H9 (cell line): ENCODE results near the gene AK9. TPM values are rescaled to one million over a fixed set of nuclear protein-coding genes. Genes with fewer than 3 reads are reported as not detected.

Experiments used
- DNase-seq: peaks from one replicate; pipeline ENCODE4 v3.0.0-alpha.2; 2017
- H2AFZ ChIP-seq: one replicate; pipeline ENCODE4 v1.6.1; 2013; ENCODE audit warnings: mild to moderate bottlenecking, low read length, control low read depth, moderate library complexity
- H2AK5ac ChIP-seq: 2 replicates; pipeline ENCODE4 v1.6.1; 2013; ENCODE audit warnings: low read length, control low read depth, mixed read lengths; ENCODE audit not compliant: insufficient read length
- H2BK120ac ChIP-seq: one replicate; pipeline ENCODE4 v1.6.1; 2013; ENCODE audit warnings: low read depth, mild to moderate bottlenecking, low read length, control low read depth, inconsistent platforms; ENCODE audit not compliant: poor library complexity, severe bottlenecking
- H2BK12ac ChIP-seq: 2 replicates; pipeline ENCODE4 v1.6.1; 2013; ENCODE audit warnings: low read length, control low read depth, mixed read lengths, low read depth; ENCODE audit not compliant: insufficient read length
- H2BK15ac ChIP-seq: 2 replicates; pipeline ENCODE4 v1.6.1; 2013; ENCODE audit warnings: low read depth, low read length, control low read depth
- H2BK20ac ChIP-seq: one replicate; pipeline ENCODE4 v1.6.1; 2013; ENCODE audit warnings: low read depth, mild to moderate bottlenecking, low read length, control low read depth, inconsistent platforms; ENCODE audit not compliant: poor library complexity, severe bottlenecking
- H2BK5ac ChIP-seq: 2 replicates; pipeline ENCODE4 v1.6.1; 2013; ENCODE audit warnings: low read length, control low read depth, mixed read lengths; ENCODE audit not compliant: insufficient read length
- H3K14ac ChIP-seq: 2 replicates; pipeline ENCODE4 v1.6.1; 2013; ENCODE audit warnings: low read length, control low read depth; ENCODE audit not compliant: insufficient read depth
- H3K18ac ChIP-seq: 2 replicates; pipeline ENCODE4 v1.6.1; 2013; ENCODE audit warnings: low read depth, mild to moderate bottlenecking, mixed read lengths, low read length, control low read depth; ENCODE audit not compliant: insufficient read length
- H3K23ac ChIP-seq: 2 replicates; pipeline ENCODE4 v1.6.1; 2013; ENCODE audit warnings: low read length, control low read depth, mixed read lengths, low read depth; ENCODE audit not compliant: insufficient read length
- H3K23me2 ChIP-seq: 2 replicates; pipeline ENCODE4 v1.6.1; 2013; ENCODE audit warnings: low read depth, mild to moderate bottlenecking, mixed read lengths, low read length, control low read depth; ENCODE audit not compliant: insufficient read length, poor library complexity, severe bottlenecking
- H3K27ac ChIP-seq: 2 replicates; pipeline ENCODE4 v1.5.1; 2013; ENCODE audit warnings: low read length, control low read depth, mixed read lengths, low read depth; ENCODE audit not compliant: insufficient read length
- H3K27me3 ChIP-seq: 2 replicates; pipeline ENCODE4 v1.6.1; 2013; ENCODE audit warnings: low read length, control low read depth, inconsistent platforms; ENCODE audit not compliant: insufficient read depth
- H3K4ac ChIP-seq: 2 replicates; pipeline ENCODE4 v1.6.1; 2013; ENCODE audit warnings: low read depth, mild to moderate bottlenecking, control low read depth, inconsistent platforms, low read length, moderate library complexity
- H3K4me1 ChIP-seq: 2 replicates; pipeline ENCODE4 v1.6.1; 2013; ENCODE audit warnings: low read length, control low read depth, inconsistent platforms; ENCODE audit not compliant: insufficient read depth
- H3K4me2 ChIP-seq: 2 replicates; pipeline ENCODE4 v1.6.1; 2013; ENCODE audit warnings: low read length, control low read depth, mixed read lengths; ENCODE audit not compliant: insufficient read length, insufficient read depth
- H3K56ac ChIP-seq: 2 replicates; pipeline ENCODE4 v1.6.1; 2013; ENCODE audit warnings: low read depth, mild to moderate bottlenecking, mixed read lengths, low read length, control low read depth; ENCODE audit not compliant: insufficient read length
- H3K79me1 ChIP-seq: 2 replicates; pipeline ENCODE4 v1.6.1; 2013; ENCODE audit warnings: low read depth, mild to moderate bottlenecking, moderate library complexity, low read length, control low read depth, inconsistent platforms; ENCODE audit not compliant: insufficient read depth, poor library complexity, severe bottlenecking
- H3K79me2 ChIP-seq: 2 replicates; pipeline ENCODE4 v1.6.1; 2013; ENCODE audit warnings: low read length, control low read depth, inconsistent platforms; ENCODE audit not compliant: insufficient read depth
- H3K9ac ChIP-seq: 2 replicates; pipeline ENCODE4 v1.6.1; 2013; ENCODE audit warnings: low read length, control low read depth, mixed read lengths; ENCODE audit not compliant: insufficient read length; ENCODE audit errors: extremely low read depth
- H3K9me3 ChIP-seq: one replicate; pipeline ENCODE4 v1.6.1; 2013; ENCODE audit warnings: low read depth, low read length, inconsistent platforms; ENCODE audit not compliant: control insufficient read depth
- H3T11ph ChIP-seq: one replicate; pipeline ENCODE4 v1.6.1; 2013; ENCODE audit warnings: mild to moderate bottlenecking, low read length, control low read depth, inconsistent platforms
- H4K20me1 ChIP-seq: one replicate; pipeline ENCODE4 v1.6.1; 2013; ENCODE audit not compliant: control insufficient read depth, insufficient read length, insufficient read depth
- H4K5ac ChIP-seq: 2 replicates; pipeline ENCODE4 v1.6.1; 2013; ENCODE audit warnings: low read depth, mild to moderate bottlenecking, mixed read lengths, low read length, control low read depth; ENCODE audit not compliant: insufficient read length
- H4K8ac ChIP-seq: replicated peaks from 2 replicates; pipeline ENCODE4 v1.6.1; 2013; ENCODE audit warnings: low read length, control low read depth, mixed read lengths, low read depth; ENCODE audit not compliant: insufficient read length
- H4K91ac ChIP-seq: 2 replicates; pipeline ENCODE4 v1.6.1; 2013; ENCODE audit warnings: low read depth, mild to moderate bottlenecking, moderate library complexity, mixed read lengths, low read length, control low read depth; ENCODE audit not compliant: insufficient read length
- H3K27ac Mint-ChIP-seq, 3 experiments: 2 replicates in 2 of 3; 3 replicates in 1 of 3; pipeline ENCODE4 v1.8.0; 2020 to 2021; ENCODE audit warnings: mixed read lengths in 3 of 3, mild to moderate bottlenecking in 1 of 3, moderate library complexity in 1 of 3
- H3K27me3 Mint-ChIP-seq: 2 replicates; pipeline ENCODE4 v1.8.0; 2021; ENCODE audit warnings: low read depth, mild to moderate bottlenecking, moderate library complexity, mixed read lengths
- H3K36me3 Mint-ChIP-seq, 3 experiments: 2 replicates in 2 of 3; 3 replicates in 1 of 3; pipeline ENCODE4 v1.8.0; 2020 to 2021; ENCODE audit warnings: low read depth in 3 of 3, mixed read lengths in 3 of 3; ENCODE audit not compliant: insufficient read depth in 1 of 3
- H3K4me1 Mint-ChIP-seq, 2 experiments: 2 replicates each; pipeline ENCODE4 v1.8.0; 2020; ENCODE audit warnings: mixed read lengths in 2 of 2
- H3K4me3 Mint-ChIP-seq, 2 experiments: 2 replicates in 1 of 2; 3 replicates in 1 of 2; pipeline ENCODE4 v1.8.0; 2020 to 2021; ENCODE audit warnings: mild to moderate bottlenecking in 2 of 2, mixed read lengths in 2 of 2, moderate library complexity in 1 of 2
- H3K9me3 Mint-ChIP-seq, 2 experiments: 2 replicates in 1 of 2; 3 replicates in 1 of 2; pipeline ENCODE4 v1.8.0; 2020; ENCODE audit warnings: mild to moderate bottlenecking in 2 of 2, mixed read lengths in 2 of 2, moderate library complexity in 1 of 2
- CTCF ChIP-seq: fragments of 200-600 bp; sonication (generic); conservative IDR thresholded peaks from 3 replicates; pipeline ENCODE4 v1.8.0; 2021; ENCODE audit warnings: antibody characterized with exemption, mild to moderate bottlenecking
- WGBS: extraction: QIAGEN DNeasy Blood & Tissue Kit; methylation state at CpG from one replicate; pipeline ENCODE4 v1.1.7; 2013; ENCODE audit warnings: missing lambda C conversion rate, low lambda C conversion rate, mixed read lengths; ENCODE audit not compliant: insufficient read length; ENCODE audit errors: extremely low coverage; 5-methylcytosine and 5-hydroxymethylcytosine counted together
- total RNA-seq: library from RNA; stranded (reverse); gene quantifications from 2 replicates; pipeline ENCODE4 v1.2.1, GENCODE V29; 2021

The AK9 gene
- total RNA-seq, 1 experiment from 2014 or later, result 2.3 TPM

- Mint-ChIP-seq H3K4me3 (no peak overlapping the region), H3K36me3 (peaks cover 8 to 15% (median 12%) of the 10 kb centered on the region in 3 experiments), H3K27ac (no peak overlapping the region), H3K9me3 (no peaks in the 10 kb centered on the region), H3K4me1 (peaks cover 36 to 37% of the 10 kb centered on the region in 2 experiments), H3K27me3 (peaks cover 3% of the 10 kb centered on the region; the same call in 1 of the 2 replicates)
- Histone ChIP-seq H3K56ac (no peak overlapping the region), H4K8ac (no peak overlapping the region), H3K79me1 (peaks cover 2% of the 10 kb centered on the region), H2BK5ac (no peak overlapping the region), H2BK15ac (no peak overlapping the region), H4K5ac (no peak overlapping the region), H2BK20ac (no peak overlapping the region), H3K14ac (no peak overlapping the region), H3K4ac (no peak overlapping the region), H3K18ac (no peak overlapping the region), H2BK120ac (no peak overlapping the region), H3K27ac (no peak overlapping the region), H2AFZ (no peak overlapping the region), H3K9ac (no peak overlapping the region), H4K91ac (no peak overlapping the region), H3K4me1 (peaks cover 4% of the 10 kb centered on the region; the same call in 1 of the 2 replicates), H2AK5ac (no peak overlapping the region), H2BK12ac (no peak overlapping the region), H4K20me1 (no peaks in the 10 kb centered on the region), H3K9me3 (no peaks in the 10 kb centered on the region), H3K23me2 (peaks cover 4% of the 10 kb centered on the region), H3K79me2 (peaks cover 11% of the 10 kb centered on the region; the same call in 1 of the 2 replicates), H3K4me2 (no peak overlapping the region), H3K23ac (no peak overlapping the region), H3K27me3 (no peaks in the 10 kb centered on the region), H3T11ph (no peak overlapping the region)
- no peak for DNase-seq
- no peak for TF ChIP-seq CTCF
- no CpG with 5 or more reads among the region's 1 CpG for WGBS
Observed at GRCh38 chr6:109486068-109486467, 204.9 kb downstream of the AK9 start.
